ENCODE measurements around the gene TRAF7. TPM values are rescaled to one million over a fixed set of nuclear protein-coding genes. Genes with fewer than 3 reads are reported as not detected.
"Not testable (repeated sequence)": the region's sequence is repeated elsewhere in the genome, so short reads cannot be mapped to it uniquely, and the experiment has no call there.

TRAF7 gene
- 10 to 100 TPM; 50.2 to 51.8 TPM for total RNA-seq

GRCh38 chr16:2155091-2155950 is at the start of gene TRAF7:
Gene TRAF7, plus strand, starts transcription at chr16:2155782. Its CDS starts 8,139 bp downstream, at chr16:2163921.
- ATAC-seq (ENCODE audit: low read depth) (peak; percentile 94), DNase-seq (peak; percentile 95)
- H3K4me3 Mint-ChIP-seq = peak within 1 kb of the TSS; percentile 97
- POLR2A ChIA-PET = interaction anchor here (0.5 to 3.8 kb wide), 74 partner anchors 9 to 1567 kb away, joined by 3 to 32 read pairs (median 4); partner anchors contain the start of genes BRICD5, CCNF, ECI1 and GFER
- H3K9me3 Mint-ChIP-seq = no peaks in the 10 kb centered on the region
- H3K4me1 Mint-ChIP-seq = peaks cover 25% of the 10 kb centered on the region
- H3K36me3 Mint-ChIP-seq = peaks cover 11% of the 10 kb centered on the region
- peak within 1 kb of the TSS; percentile 92 for H3K27ac Mint-ChIP-seq
- H3K27me3 Mint-ChIP-seq = no peaks in the 10 kb centered on the region

GRCh38 chr16:2106211-2106610 is 49.4 kb upstream of the TRAF7 start:
- DNase-seq; H3K4me3 Mint-ChIP-seq; H3K27ac Mint-ChIP-seq; H3K27me3 Mint-ChIP-seq; POLR2A ChIA-PET; ATAC-seq (ENCODE audit: low read depth); H3K9me3 Mint-ChIP-seq; H3K4me1 Mint-ChIP-seq; H3K36me3 Mint-ChIP-seq: not testable (repeated sequence)

- H3K27me3 Mint-ChIP-seq; DNase-seq; H3K4me3 Mint-ChIP-seq; POLR2A ChIA-PET; H3K9me3 Mint-ChIP-seq; H3K27ac Mint-ChIP-seq; H3K4me1 Mint-ChIP-seq; H3K36me3 Mint-ChIP-seq; ATAC-seq (ENCODE audit: low read depth): not testable (repeated sequence)
Measured at GRCh38 chr16:2107121-2107790, 48.3 kb upstream of the TRAF7 start.

- H3K27ac Mint-ChIP-seq; H3K4me3 Mint-ChIP-seq; DNase-seq; H3K36me3 Mint-ChIP-seq; H3K4me1 Mint-ChIP-seq; ATAC-seq (ENCODE audit: low read depth); POLR2A ChIA-PET; H3K9me3 Mint-ChIP-seq; H3K27me3 Mint-ChIP-seq: not testable (repeated sequence)
Measured at GRCh38 chr16:2107791-2108125, 47.8 kb upstream of the TRAF7 start.

DNA sequence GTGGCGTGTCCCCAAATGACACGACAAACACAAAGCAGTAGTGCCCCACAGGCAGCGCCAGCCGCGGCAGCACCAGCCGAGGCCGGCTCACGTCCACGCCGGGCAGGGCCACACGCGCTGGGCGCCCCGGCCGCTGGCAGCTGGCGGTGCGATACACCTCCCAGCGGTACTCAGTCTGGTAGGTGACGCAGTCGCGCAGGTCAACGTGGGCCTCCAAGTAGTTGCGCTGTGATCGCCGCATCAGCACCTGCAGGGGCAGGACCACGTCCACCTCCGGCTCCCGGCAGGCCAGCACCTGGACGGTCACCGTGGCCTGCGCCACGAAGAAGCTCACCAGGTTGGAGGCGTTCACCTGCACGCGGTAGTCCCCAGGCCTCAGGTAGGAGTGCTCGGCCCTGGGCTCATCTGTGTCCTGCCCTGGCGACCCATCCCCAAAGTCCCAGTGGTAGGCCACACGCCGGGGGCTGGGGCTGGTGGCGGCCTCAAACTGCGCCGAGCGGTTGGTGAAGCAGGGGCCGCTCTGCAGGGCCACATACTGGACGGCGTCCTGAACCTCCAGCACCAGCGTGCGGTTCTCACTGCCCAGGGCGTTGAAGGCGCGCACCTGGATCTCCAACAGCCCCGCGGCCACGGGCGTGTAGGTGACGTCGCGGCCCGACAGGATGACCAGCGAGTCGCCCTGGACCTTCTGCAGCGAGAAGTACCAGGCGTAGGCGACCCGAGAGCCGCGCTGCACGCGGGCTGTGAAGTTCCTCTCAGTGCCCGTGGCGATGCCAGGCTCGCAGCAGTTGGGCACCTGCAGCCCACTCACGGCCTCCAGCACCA is 46.9 kb upstream of the TRAF7 start:
- H3K27me3 Mint-ChIP-seq; H3K4me1 Mint-ChIP-seq; H3K27ac Mint-ChIP-seq; POLR2A ChIA-PET; ATAC-seq (ENCODE audit: low read depth); DNase-seq; H3K36me3 Mint-ChIP-seq; H3K9me3 Mint-ChIP-seq; H3K4me3 Mint-ChIP-seq: not testable (repeated sequence)

- H3K4me3 Mint-ChIP-seq; DNase-seq; H3K4me1 Mint-ChIP-seq; H3K9me3 Mint-ChIP-seq; H3K36me3 Mint-ChIP-seq; POLR2A ChIA-PET; H3K27ac Mint-ChIP-seq; H3K27me3 Mint-ChIP-seq; ATAC-seq (ENCODE audit: low read depth): not testable (repeated sequence)
Measured at GRCh38 chr16:2109271-2109580, 46.4 kb upstream of the TRAF7 start.

GRCh38 chr16:2109872-2110271 is 45.7 kb upstream of the TRAF7 start:
- POLR2A ChIA-PET; H3K4me3 Mint-ChIP-seq; H3K36me3 Mint-ChIP-seq; H3K27ac Mint-ChIP-seq; ATAC-seq (ENCODE audit: low read depth); DNase-seq; H3K27me3 Mint-ChIP-seq; H3K9me3 Mint-ChIP-seq; H3K4me1 Mint-ChIP-seq: not testable (repeated sequence)

- ATAC-seq (ENCODE audit: low read depth); H3K27ac Mint-ChIP-seq; POLR2A ChIA-PET; H3K36me3 Mint-ChIP-seq; DNase-seq; H3K9me3 Mint-ChIP-seq; H3K27me3 Mint-ChIP-seq; H3K4me3 Mint-ChIP-seq; H3K4me1 Mint-ChIP-seq: not testable (repeated sequence)
Measured at GRCh38 chr16:2110332-2111008, 45.1 kb upstream of the TRAF7 start.

DNA sequence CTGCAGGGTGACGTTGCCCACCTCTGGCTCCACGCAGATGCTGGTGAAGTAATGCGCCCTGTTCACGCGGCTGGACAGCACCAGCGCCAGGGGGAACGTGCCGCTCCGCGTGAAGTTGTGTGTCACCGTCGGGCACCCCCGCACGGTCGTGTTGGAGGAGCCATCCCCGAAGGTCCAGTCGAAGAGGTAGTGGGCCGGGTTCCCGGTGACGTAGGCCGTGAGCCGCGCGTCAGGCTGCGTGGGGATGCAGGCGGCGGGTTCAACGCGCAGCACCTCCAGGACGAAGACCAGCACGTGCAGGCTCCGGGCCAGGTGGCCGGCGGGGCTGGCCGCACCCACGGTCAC is 44.6 kb upstream of the TRAF7 start:
- DNase-seq; ATAC-seq (ENCODE audit: low read depth); H3K27me3 Mint-ChIP-seq; H3K27ac Mint-ChIP-seq; H3K9me3 Mint-ChIP-seq; POLR2A ChIA-PET; H3K4me3 Mint-ChIP-seq; H3K36me3 Mint-ChIP-seq; H3K4me1 Mint-ChIP-seq: not testable (repeated sequence)

DNA sequence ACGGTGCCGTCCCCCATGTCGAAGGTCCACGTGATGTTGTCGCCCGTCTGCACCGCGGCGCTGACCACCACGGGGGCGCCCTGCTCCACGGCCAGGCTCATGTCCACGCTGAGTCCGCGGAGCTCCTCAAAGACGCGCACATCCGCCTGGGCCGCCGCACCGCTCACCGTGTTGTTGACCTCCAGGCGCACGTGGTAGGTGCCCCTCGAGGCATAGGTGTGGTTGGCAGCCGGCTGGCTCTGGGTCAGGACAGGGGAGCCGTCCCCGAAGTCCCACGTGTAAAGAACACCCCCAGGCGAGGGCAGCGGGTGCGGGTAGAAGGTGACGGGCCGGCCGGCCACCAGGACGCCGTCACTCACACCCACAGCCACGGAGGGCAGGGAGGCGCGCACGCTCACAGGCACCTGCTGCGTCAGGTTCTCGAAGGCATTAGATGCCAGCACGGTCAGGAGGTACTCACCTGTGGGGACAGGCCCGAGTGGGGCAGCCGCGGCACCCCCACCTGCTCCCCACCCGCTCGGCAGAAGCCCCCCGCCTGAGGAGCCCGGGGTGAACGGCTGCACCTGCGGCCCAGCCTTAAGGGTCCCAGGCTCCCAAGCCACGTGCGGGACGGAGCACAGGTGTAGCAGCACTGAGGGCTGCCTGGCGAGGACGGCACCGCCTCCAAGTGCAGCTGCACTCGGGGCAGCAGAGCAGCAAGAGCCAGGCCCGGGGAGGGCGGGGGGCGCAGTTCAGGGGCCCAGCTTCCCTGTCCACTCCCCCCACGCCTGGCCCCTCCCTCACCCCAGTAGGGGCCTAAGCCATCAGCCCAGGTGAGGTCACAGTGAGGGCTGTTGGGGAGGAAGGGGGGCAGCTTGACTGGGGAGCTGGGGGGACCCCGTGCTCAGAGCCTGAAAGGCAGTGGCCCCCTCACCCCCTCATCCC is 43.9 kb upstream of the TRAF7 start:
- H3K4me3 Mint-ChIP-seq; H3K27me3 Mint-ChIP-seq; DNase-seq; POLR2A ChIA-PET; H3K27ac Mint-ChIP-seq; H3K9me3 Mint-ChIP-seq; ATAC-seq (ENCODE audit: low read depth); H3K36me3 Mint-ChIP-seq; H3K4me1 Mint-ChIP-seq: not testable (repeated sequence)

GRCh38 chr16:2112539-2113106 is 43.0 kb upstream of the TRAF7 start:
- ATAC-seq (ENCODE audit: low read depth); H3K4me3 Mint-ChIP-seq; DNase-seq; H3K36me3 Mint-ChIP-seq; H3K9me3 Mint-ChIP-seq; POLR2A ChIA-PET; H3K4me1 Mint-ChIP-seq; H3K27me3 Mint-ChIP-seq; H3K27ac Mint-ChIP-seq: not testable (repeated sequence)

- H3K4me1 Mint-ChIP-seq; H3K36me3 Mint-ChIP-seq; POLR2A ChIA-PET; H3K9me3 Mint-ChIP-seq; DNase-seq; ATAC-seq (ENCODE audit: low read depth); H3K27me3 Mint-ChIP-seq; H3K4me3 Mint-ChIP-seq; H3K27ac Mint-ChIP-seq: not testable (repeated sequence)
Measured at GRCh38 chr16:2114225-2114624, 41.4 kb upstream of the TRAF7 start.
